A673 (cell line): Measurements from ENCODE around the gene RGS17. TPM values are rescaled to one million over a fixed set of nuclear protein-coding genes. Genes with fewer than 3 reads are reported as not detected.

Experiments used
- BruUV-seq: library from RNA; stranded (reverse); fragments of 400-500 nt; replicated peaks from 2 replicates; lab custom pipeline; 2021; lab: Mats Ljungman, UMichigan
- CTCF ChIA-PET: fragments of 300-600 bp; sonication (Branson Sonifier 250); formaldehyde crosslinking; loops from one replicate; lab custom pipeline; 2022; ENCODE audit warnings: antibody characterized with exemption; lab: Charles Lee
- POLR2A ChIA-PET: fragments of 300-600 bp; sonication (Branson Sonifier 250); formaldehyde crosslinking; loops from one replicate; lab custom pipeline; 2022; ENCODE audit warnings: antibody characterized with exemption; ENCODE audit not compliant: low non-redundant PET; lab: Charles Lee
- DNase-seq: peaks from one replicate; pipeline ENCODE4 v3.0.0-alpha.2; 2015; ENCODE audit warnings: low spot score
- H3K27ac ChIP-seq: fragments of 200-600 bp; sonication (generic); 2 replicates; pipeline ENCODE4 v1.5.1; 2016; ENCODE audit warnings: mixed run types, low read depth, mild to moderate bottlenecking, mixed read lengths, antibody characterized with exemption, low read length; ENCODE audit not compliant: poor library complexity, severe bottlenecking
- H3K27me3 ChIP-seq: fragments of 200-600 bp; sonication (generic); replicated peaks from 2 replicates; pipeline ENCODE4 v1.6.1; 2017; ENCODE audit warnings: mixed run types, low read depth, mild to moderate bottlenecking, mixed read lengths, antibody characterized with exemption, low read length; ENCODE audit not compliant: insufficient read depth, poor library complexity
- H3K36me3 ChIP-seq: fragments of 200-600 bp; sonication (generic); 2 replicates; pipeline ENCODE4 v1.6.1; 2016; ENCODE audit warnings: mixed run types, mild to moderate bottlenecking, mixed read lengths, antibody characterized with exemption, low read length; ENCODE audit not compliant: insufficient read depth, poor library complexity, severe bottlenecking
- H3K4me1 ChIP-seq: fragments of 200-600 bp; sonication (generic); 2 replicates; pipeline ENCODE4 v1.6.1; 2017; ENCODE audit warnings: mixed run types, mild to moderate bottlenecking, mixed read lengths, antibody characterized with exemption, low read length; ENCODE audit not compliant: insufficient read depth, poor library complexity, severe bottlenecking
- H3K4me3 ChIP-seq: fragments of 200-600 bp; sonication (generic); 2 replicates; pipeline ENCODE4 v1.5.1; 2016; ENCODE audit warnings: low read depth, mixed run types, mild to moderate bottlenecking, mixed read lengths, low read length; ENCODE audit not compliant: poor library complexity, severe bottlenecking
- H3K9me3 ChIP-seq: fragments of 200-600 bp; sonication (generic); 2 replicates; pipeline ENCODE4 v1.6.1; 2016; ENCODE audit warnings: mixed run types, low read depth, mild to moderate bottlenecking, mixed read lengths, antibody characterized with exemption, low read length; ENCODE audit not compliant: poor library complexity, severe bottlenecking
- CTCF ChIP-seq: fragments of 300-800, 200-600 bp; sonication (generic); conservative IDR thresholded peaks from 2 replicates; pipeline ENCODE4 v1.5.1; 2017; ENCODE audit warnings: low read depth, mild to moderate bottlenecking, antibody characterized with exemption, low read length, moderate library complexity, mixed read lengths
- EZH2 ChIP-seq: fragments of 200-600 bp; sonication (generic); IDR thresholded peaks from 2 replicates; pipeline ENCODE4 v1.6.1; 2017; ENCODE audit warnings: borderline replicate concordance, low read depth, mild to moderate bottlenecking, mixed read lengths, antibody characterized with exemption, low read length; ENCODE audit not compliant: poor library complexity, severe bottlenecking
- intact Hi-C: fragments of 100-400 bp; cut with micrococcal nuclease; formaldehyde crosslinking; loops from one replicate; pipeline ENCODE4 v1.10.0; 2022; ENCODE audit not compliant: unreplicated experiment
- total RNA-seq: library from RNA; stranded (reverse); gene quantifications from 2 replicates; pipeline ENCODE4 v1.2.3, GENCODE V29; 2021

RGS17 gene
- total RNA-seq, 1 experiment from 2014 or later = 2.4 TPM

GRCh38 chr6:153129873-153130514, 1.1 kb downstream of the RGS17 start:
- H3K27ac ChIP-seq = no peak overlapping the region
- H3K27me3 ChIP-seq = peaks cover 56% of the 10 kb centered on the region
- DNase-seq = no peak
- intact Hi-C loops = loop anchor here (5.0 kb wide), 1 partner anchor 182 kb away; no protein-coding TSS in a partner anchor
- ChIA-PET CTCF (no interaction called here), POLR2A (no interaction called here)
- TF ChIP-seq CTCF (no peak), EZH2 (no peak)
- H3K4me3 ChIP-seq = peak overlapping the region; percentile 76
- no peaks in the 10 kb centered on the region for H3K9me3 ChIP-seq
- no peaks in the 10 kb centered on the region for H3K36me3 ChIP-seq
- peaks cover 10% of the 10 kb centered on the region for H3K4me1 ChIP-seq
- BruUV-seq = no TSS peak

- Histone ChIP-seq H3K36me3 (no peaks in the 10 kb centered on the region), H3K27ac (no peak overlapping the region), H3K4me3 (no peak overlapping the region), H3K27me3 (peaks cover 73% of the 10 kb centered on the region), H3K9me3 (no peaks in the 10 kb centered on the region), H3K4me1 (peaks cover 8% of the 10 kb centered on the region)
- no peak for DNase-seq
- ChIA-PET POLR2A (no interaction called here), CTCF (no interaction called here)
- BruUV-seq = no TSS peak
- TF ChIP-seq CTCF = no peak
- intact Hi-C loops = no loop called here
Observed at GRCh38 chr6:153126218-153126617, 4.9 kb downstream of the RGS17 start.

- Histone ChIP-seq H3K9me3 (no peaks in the 10 kb centered on the region), H3K4me1 (no peaks in the 10 kb centered on the region), H3K36me3 (no peaks in the 10 kb centered on the region), H3K4me3 (no peak overlapping the region), H3K27me3 (peaks cover 67% of the 10 kb centered on the region), H3K27ac (no peak overlapping the region)
- POLR2A ChIA-PET = no interaction called here
- no TSS peak for BruUV-seq
- intact Hi-C loops = no loop called here
- no peak for TF ChIP-seq CTCF
- no peak for TF ChIP-seq EZH2
- CTCF ChIA-PET = no interaction called here
- no peak for DNase-seq
Observed at GRCh38 chr6:153125032-153125431, 6.0 kb downstream of the RGS17 start.
